ENCODE results near the gene MOCS3. TPM values are rescaled to one million over a fixed set of nuclear protein-coding genes. Genes with fewer than 3 reads are reported as not detected.

Gene MOCS3, protein sequence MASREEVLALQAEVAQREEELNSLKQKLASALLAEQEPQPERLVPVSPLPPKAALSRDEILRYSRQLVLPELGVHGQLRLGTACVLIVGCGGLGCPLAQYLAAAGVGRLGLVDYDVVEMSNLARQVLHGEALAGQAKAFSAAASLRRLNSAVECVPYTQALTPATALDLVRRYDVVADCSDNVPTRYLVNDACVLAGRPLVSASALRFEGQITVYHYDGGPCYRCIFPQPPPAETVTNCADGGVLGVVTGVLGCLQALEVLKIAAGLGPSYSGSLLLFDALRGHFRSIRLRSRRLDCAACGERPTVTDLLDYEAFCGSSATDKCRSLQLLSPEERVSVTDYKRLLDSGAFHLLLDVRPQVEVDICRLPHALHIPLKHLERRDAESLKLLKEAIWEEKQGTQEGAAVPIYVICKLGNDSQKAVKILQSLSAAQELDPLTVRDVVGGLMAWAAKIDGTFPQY
- total RNA-seq: 4.6 and 6.7 TPM in 2 replicates

DNA sequence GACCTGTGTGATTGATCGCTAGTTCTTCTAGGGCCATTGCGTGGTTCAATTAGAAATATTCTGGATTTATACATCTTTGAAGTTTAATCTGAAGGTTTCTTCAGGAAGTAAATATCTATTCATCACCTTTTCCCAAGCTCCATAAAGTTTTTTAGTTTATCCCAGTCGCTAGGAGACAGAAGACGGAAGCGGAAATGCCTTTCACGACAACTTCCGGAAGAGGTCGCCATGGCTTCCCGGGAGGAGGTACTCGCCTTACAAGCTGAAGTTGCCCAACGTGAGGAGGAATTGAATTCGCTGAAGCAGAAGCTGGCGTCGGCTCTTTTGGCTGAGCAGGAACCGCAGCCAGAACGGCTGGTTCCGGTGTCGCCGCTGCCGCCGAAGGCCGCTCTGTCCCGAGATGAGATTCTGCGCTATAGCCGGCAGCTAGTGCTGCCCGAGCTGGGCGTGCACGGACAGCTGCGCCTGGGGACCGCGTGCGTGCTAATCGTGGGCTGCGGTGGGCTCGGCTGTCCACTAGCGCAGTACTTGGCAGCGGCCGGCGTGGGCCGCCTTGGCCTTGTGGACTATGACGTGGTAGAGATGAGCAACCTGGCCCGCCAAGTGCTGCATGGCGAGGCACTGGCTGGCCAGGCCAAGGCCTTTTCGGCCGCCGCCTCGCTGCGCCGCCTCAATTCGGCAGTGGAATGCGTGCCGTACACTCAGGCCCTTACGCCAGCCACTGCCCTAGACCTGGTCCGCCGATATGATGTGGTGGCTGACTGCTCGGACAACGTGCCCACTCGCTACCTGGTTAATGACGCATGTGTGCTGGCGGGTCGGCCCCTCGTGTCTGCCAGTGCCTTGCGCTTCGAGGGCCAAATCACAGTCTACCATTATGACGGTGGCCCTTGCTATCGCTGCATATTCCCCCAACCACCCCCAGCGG is at the start of gene MOCS3:
MOCS3 (plus strand) TSS at position 204 of the 928 bp plus-strand sequence; CDS start at position 229, 25 bp downstream.

DNA sequence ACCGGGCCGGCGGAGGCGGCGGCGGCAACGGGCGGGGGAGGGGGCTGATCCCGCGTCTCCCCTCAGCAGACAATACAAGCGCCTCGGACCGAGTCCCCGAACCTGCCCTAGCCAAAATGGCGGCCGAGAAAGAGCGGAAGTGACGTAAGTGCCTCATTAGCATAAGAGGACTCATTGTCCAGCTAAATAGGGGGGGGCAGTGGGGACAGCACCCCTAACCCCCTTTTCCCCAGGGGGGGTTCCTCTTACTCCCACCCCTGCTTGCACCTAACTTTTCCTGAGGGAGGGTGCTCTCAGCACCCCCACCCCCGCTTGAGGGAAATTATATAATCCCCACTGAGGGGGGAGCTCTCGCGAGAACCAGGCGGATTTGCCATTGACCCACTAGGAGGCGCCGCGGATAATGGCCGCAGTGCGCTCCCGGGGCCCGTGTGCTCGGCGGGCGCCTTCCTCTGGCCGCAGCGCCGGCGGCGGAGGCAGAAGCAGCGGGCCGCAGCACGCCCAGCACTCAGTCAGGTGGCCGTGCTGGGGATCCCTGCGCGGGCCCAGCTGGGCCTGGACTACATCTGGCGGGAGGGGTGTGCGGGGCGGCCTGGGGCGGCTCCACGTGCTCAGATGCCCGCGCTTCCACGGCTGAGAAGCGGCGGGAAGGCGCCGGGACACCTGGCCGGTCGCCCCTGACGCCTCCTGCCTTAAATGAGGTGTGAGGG is 27.2 kb upstream of the MOCS3 start, which contains the start of gene ADNP:
ADNP (minus strand) TSS at position 132 of the 710 bp plus-strand sequence. CDS start 27,441 bp downstream, outside the sequence.

DNA sequence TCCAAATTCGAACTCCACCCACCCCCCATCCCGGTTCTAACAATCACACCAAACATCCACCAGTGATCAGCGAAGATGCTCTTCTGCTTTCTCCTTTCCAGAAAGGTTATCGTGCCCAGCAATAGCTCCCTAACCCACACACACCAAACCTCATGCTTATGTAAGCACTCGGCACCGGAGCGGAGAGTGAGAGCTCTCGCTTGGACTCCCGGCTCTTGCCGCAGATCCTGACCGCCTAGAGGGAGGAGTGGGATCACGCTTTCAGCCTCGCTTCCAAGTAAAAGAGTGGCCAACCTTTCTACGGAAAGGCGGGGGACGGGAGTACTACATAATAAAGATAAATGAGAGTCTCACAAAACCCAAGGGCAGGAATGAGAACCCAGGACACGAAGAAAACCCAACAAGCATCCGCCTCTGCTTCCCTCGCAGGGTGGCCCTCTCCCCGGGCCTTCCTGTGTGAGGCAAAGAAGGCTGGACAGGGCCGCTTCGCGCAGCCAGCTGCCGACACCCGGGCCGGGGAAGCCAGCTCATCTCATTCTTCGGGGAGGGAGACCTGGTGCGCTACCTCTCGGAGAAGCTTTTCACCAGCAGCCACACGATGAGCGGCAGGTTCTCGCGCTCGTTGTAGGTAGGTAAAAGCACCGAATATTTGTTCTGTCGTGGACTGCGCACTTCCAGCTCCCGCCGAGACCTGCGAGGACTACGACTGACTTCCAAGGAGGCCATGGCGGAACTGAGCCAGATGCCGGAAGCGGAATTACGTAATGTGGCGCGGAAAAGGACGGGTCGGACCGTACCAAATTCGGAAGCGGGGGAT is 612 bp upstream of the MOCS3 start, which contains the start of gene DPM1:
DPM1 (minus strand) TSS at position 735 of the 817 bp plus-strand sequence; CDS start at position 726, 9 bp downstream.

Other genes with a start within 250 kb of the MOCS3 start
- 0.53 and 0.58 TPM in 2 replicates for gene PARD6B, start 227.2 kb upstream of the MOCS3 start, total RNA-seq
- gene BCAS4, start 163.8 kb upstream of the MOCS3 start, total RNA-seq: 14.4 and 18.8 TPM in 2 replicates
- 14.2 and 15.6 TPM in 2 replicates for gene ADNP, start 27.4 kb upstream of the MOCS3 start, total RNA-seq
- gene DPM1, start 286 bp upstream of the MOCS3 start, total RNA-seq: 67.2 and 92.0 TPM in 2 replicates
- gene KCNG1, start 64.3 kb downstream of the MOCS3 start, total RNA-seq: 50.0 and 58.2 TPM in 2 replicates